Stomach smooth muscle (tissue), 2 donors: Measurements from ENCODE around the gene WDR18.

Experiments used
- H3K27ac ChIP-seq: one replicate; pipeline ENCODE4 v1.7.0; 2013; ENCODE audit warnings: mild to moderate bottlenecking, low read length, inconsistent platforms
- H3K27me3 ChIP-seq, 2 donors: one replicate each; pipeline ENCODE4 v1.7.0; 2013; ENCODE audit warnings: low read length in 2 of 2; ENCODE audit not compliant: insufficient read depth in 2 of 2, control insufficient read depth in 1 of 2
- H3K36me3 ChIP-seq, 2 donors: one replicate each; pipeline ENCODE4 v1.7.0; 2013; ENCODE audit warnings: low read length in 2 of 2; ENCODE audit not compliant: control insufficient read depth in 2 of 2, insufficient read depth in 2 of 2
- H3K4me1 ChIP-seq: one replicate; pipeline ENCODE4 v1.7.0; 2013; ENCODE audit warnings: low read length; ENCODE audit not compliant: control insufficient read depth, insufficient read depth
- H3K4me3 ChIP-seq, 2 donors: one replicate each; pipeline ENCODE4 v1.7.0; 2013; ENCODE audit warnings: low read length in 2 of 2
- H3K9ac ChIP-seq, 2 donors: one replicate each; pipeline ENCODE4 v1.7.0; 2013; ENCODE audit warnings: low read length in 2 of 2, mild to moderate bottlenecking in 1 of 2
- H3K9me3 ChIP-seq, 2 donors: one replicate each; pipeline ENCODE4 v1.7.0; 2013; ENCODE audit warnings: low read length in 2 of 2; ENCODE audit not compliant: control insufficient read depth in 2 of 2
- donor health status: healthy.
- donor health status: Pancreatic carcinoma.

WDR18 gene

GRCh38 chr19:942133-942645 is 42.0 kb upstream of the WDR18 start:
- Histone ChIP-seq H3K9ac (no peak overlapping the region), H3K4me1 (peaks cover 19% of the 10 kb centered on the region), H3K27ac (no peak overlapping the region), H3K36me3 (peaks cover 0 to 3% of the 10 kb centered on the region in 2 donors), H3K27me3 (no peaks in the 10 kb centered on the region), H3K9me3 (no peaks in the 10 kb centered on the region), H3K4me3 (no peak overlapping the region)

GRCh38 chr19:943551-944170 is 40.5 kb upstream of the WDR18 start:
- Histone ChIP-seq H3K27me3 (no peaks in the 10 kb centered on the region), H3K9me3 (no peaks in the 10 kb centered on the region), H3K4me3 (no peak overlapping the region), H3K9ac (no peak overlapping the region), H3K36me3 (peaks cover 0 to 3% of the 10 kb centered on the region in 2 donors), H3K27ac (no peak overlapping the region), H3K4me1 (peaks cover 19% of the 10 kb centered on the region)

GRCh38 chr19:944171-944567 is 40.0 kb upstream of the WDR18 start:
- Histone ChIP-seq H3K4me3 (no peak overlapping the region), H3K9ac (no peak overlapping the region)

GRCh38 chr19:944663-945241 is 39.4 kb upstream of the WDR18 start:
- Histone ChIP-seq H3K4me3 (no peak overlapping the region), H3K9me3 (no peaks in the 10 kb centered on the region), H3K27me3 (no peaks in the 10 kb centered on the region), H3K36me3 (peaks cover 0 to 3% of the 10 kb centered on the region in 2 donors), H3K27ac (no peak overlapping the region), H3K4me1 (peaks cover 19% of the 10 kb centered on the region), H3K9ac (no peak overlapping the region)

More at GRCh38 chr19:944171-944567, 40.0 kb upstream of the WDR18 start:
- Histone ChIP-seq H3K36me3 (peaks cover 0 to 3% of the 10 kb centered on the region in 2 donors), H3K4me1 (peaks cover 19% of the 10 kb centered on the region), H3K27me3 (no peaks in the 10 kb centered on the region), H3K27ac (no peak overlapping the region), H3K9me3 (no peaks in the 10 kb centered on the region)

- Histone ChIP-seq H3K9ac (no peak overlapping the region), H3K9me3 (no peaks in the 10 kb centered on the region), H3K4me3 (no peak overlapping the region), H3K4me1 (peaks cover 14% of the 10 kb centered on the region), H3K27ac (no peak overlapping the region), H3K36me3 (peaks cover 0 to 3% of the 10 kb centered on the region in 2 donors), H3K27me3 (no peaks in the 10 kb centered on the region)
These were observed 38.5 kb upstream of the WDR18 start for GRCh38 chr19:945401-946252.

- H3K9ac ChIP-seq, result no peak overlapping the region
- H3K27ac ChIP-seq, result no peak overlapping the region
- H3K4me3 ChIP-seq, result no peak overlapping the region
- peaks cover 2% of the 10 kb centered on the region for H3K4me1 ChIP-seq
- H3K9me3 ChIP-seq, result no peaks in the 10 kb centered on the region
- no peaks in the 10 kb centered on the region for H3K27me3 ChIP-seq
- peaks cover 0 to 3% of the 10 kb centered on the region in 2 donors for H3K36me3 ChIP-seq
These were observed 36.9 kb upstream of the WDR18 start for GRCh38 chr19:947090-947706.

- no peak overlapping the region for H3K9ac ChIP-seq
- no peak overlapping the region for H3K4me3 ChIP-seq
- no peaks in the 10 kb centered on the region for H3K27me3 ChIP-seq
- no peaks in the 10 kb centered on the region for H3K36me3 ChIP-seq
- H3K4me1 ChIP-seq, result peaks cover 2% of the 10 kb centered on the region
- no peaks in the 10 kb centered on the region for H3K9me3 ChIP-seq
- H3K27ac ChIP-seq, result no peak overlapping the region
These were observed 36.2 kb upstream of the WDR18 start for GRCh38 chr19:947707-948539.

- no peak overlapping the region for H3K9ac ChIP-seq
- H3K27ac ChIP-seq, result no peak overlapping the region
- no peaks in the 10 kb centered on the region for H3K9me3 ChIP-seq
- no peak overlapping the region for H3K4me3 ChIP-seq
- H3K36me3 ChIP-seq, result no peaks in the 10 kb centered on the region
- no peaks in the 10 kb centered on the region for H3K27me3 ChIP-seq
- peaks cover 4% of the 10 kb centered on the region for H3K4me1 ChIP-seq
These were observed 35.2 kb upstream of the WDR18 start for GRCh38 chr19:948842-949496.

- Histone ChIP-seq H3K4me1 (peaks cover 4% of the 10 kb centered on the region), H3K27ac (no peak overlapping the region), H3K9me3 (no peaks in the 10 kb centered on the region), H3K4me3 (no peak overlapping the region), H3K9ac (no peak overlapping the region), H3K27me3 (no peaks in the 10 kb centered on the region), H3K36me3 (no peaks in the 10 kb centered on the region)
These were observed 33.6 kb upstream of the WDR18 start for GRCh38 chr19:950352-951066.
